ENCODE results near the gene SRGAP2B.
"Not testable (repeated sequence)": the region's sequence is repeated elsewhere in the genome, so short reads cannot be mapped to it uniquely, and the experiment has no call there.

SRGAP2B gene

DNA sequence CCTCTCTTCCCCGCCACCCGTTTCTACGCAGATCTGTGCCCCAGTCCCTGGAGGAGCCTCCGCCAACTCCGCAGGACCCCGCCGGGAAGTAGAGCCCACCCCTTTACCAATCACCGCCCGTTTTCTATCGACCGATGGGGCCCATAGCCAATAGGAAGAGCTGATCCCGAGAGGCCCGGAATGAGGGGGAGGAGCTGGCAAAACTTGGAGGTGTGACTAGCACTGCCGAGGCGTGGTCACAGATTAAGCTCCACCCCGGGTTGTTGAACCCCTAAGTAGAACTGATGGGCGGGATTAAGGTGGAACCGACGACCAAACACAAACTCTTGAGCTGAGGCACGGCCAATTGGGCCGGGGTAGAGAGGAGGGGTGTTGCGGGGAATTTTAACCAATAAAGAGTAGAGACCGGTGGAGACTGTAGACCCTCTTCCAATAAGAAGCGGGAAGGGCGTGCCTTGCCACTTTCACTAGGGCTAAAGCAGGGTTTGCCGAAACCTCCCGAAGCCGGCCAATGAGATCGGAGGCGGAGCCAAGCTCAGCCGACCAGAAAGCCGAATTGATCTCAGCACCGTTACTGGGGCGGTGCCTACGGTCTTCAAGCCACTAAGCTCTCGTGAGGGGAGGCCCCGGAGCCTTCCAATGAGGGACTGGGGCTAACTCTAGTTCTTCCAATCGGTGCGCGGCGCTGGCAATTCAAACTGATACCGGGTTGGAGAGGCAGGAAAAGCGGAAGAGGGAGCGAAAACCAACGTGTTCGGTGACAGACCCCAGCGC is at the start of gene SRGAP2B, which contains the start of gene FAM72D:
SRGAP2B (minus strand) TSS at position 45 of the 774 bp plus-strand sequence. CDS start 2,427 bp downstream, outside the sequence.
FAM72D (plus strand) TSS at position 691 of the 774 bp plus-strand sequence. CDS start 874 bp downstream, outside the sequence.
- not testable (repeated sequence) for DNase-seq

DNA sequence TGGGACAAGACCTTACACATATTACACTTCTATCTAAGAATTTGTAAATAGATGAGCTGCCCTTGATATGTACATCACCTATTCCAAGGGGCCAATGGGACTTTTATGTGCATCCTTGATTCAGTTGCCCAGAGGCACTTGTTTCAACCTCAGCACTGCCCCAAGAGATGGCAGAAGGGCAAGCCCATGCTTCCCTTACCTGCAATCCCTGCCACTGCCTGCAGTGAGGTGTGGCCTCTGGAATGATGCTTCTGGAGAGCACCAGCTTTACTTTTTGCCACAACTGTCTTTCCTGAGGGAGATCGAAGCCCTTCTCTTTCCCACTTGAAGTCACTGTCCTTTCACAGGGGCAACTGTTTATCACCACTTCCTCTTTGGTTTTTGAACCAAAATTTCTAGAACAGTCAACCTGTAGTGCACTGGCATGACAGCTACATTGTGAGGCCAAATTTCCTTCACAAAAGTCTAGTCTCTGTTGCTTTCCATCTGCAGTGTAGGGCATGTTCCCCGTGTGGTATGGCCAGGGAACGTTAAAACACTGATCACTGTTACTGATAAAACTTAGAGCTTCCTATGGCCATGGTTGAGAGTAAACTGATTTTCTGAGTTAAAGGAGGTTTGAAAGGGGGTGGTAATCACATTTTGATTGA is 49.3 kb upstream of the SRGAP2B start:
- DNase-seq: not testable (repeated sequence)

- DNase-seq: not testable (repeated sequence)
Observed at GRCh38 chr1:145140549-145140948, 45.4 kb upstream of the SRGAP2B start.

DNA sequence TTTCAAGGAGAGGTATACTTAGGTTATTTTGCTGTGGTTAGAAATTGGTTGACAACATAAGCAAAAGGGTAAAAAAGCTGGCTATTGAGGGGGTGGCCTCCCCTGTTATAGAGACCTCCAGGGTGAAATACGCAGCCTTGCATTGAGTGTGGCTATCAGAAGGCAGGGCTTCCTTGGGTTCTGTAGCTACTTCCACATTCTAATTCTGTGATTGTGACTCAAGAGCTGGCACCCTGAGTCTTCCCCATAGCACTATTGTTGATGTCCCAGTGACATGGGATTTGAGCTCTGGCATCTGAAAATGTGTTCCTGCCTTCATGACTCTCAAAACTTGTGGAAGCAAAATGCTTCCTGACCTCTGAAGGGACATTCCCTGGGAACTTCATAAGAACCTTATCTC is 39.3 kb upstream of the SRGAP2B start:
- not testable (repeated sequence) for DNase-seq

- DNase-seq: not testable (repeated sequence)
Observed at GRCh38 chr1:145128697-145129469, 33.8 kb upstream of the SRGAP2B start.

- DNase-seq: not testable (repeated sequence)
Observed at GRCh38 chr1:145127144-145127543, 32.0 kb upstream of the SRGAP2B start.

DNA sequence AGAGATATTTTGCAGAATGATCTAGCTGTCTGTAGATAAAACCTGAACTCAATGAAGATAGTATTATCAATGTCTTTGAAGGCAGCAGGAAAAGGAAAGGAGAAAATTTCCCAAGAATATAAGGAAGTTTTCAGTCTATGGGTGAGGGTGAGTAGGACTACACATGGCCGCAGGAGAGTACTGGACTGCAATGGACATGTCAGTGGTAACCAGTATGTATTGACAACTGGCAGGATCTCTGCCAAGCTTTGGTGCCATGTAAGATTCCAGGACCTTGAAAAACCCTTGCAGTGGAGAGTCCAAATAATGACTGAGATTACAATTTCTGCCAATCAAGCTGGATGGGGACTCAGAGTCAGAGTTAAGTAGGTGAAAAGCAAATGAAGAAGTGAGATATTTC is 30.0 kb upstream of the SRGAP2B start:
- DNase-seq: not testable (repeated sequence)

- not testable (repeated sequence) for DNase-seq
Observed at GRCh38 chr1:145123992-145124641, 29.0 kb upstream of the SRGAP2B start.

DNA sequence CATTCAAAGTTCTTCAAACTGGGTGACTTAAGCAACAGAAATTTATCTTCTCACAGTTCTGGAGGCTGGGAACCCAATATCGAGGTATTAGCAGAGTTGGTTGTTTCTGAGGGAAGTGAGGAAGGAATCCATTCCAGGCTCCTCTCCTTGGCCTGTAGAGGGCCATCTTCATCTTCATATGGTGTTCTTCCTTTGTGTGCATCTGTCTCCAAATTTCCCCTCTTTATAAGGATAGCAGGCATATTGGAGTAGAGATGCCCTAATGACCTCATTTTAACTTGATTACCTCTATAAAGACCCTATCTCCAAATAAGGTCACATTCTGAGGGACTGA is 27.9 kb upstream of the SRGAP2B start:
- not testable (repeated sequence) for DNase-seq

GRCh38 chr1:145122344-145123061 is 27.4 kb upstream of the SRGAP2B start:
- DNase-seq: not testable (repeated sequence)

DNA sequence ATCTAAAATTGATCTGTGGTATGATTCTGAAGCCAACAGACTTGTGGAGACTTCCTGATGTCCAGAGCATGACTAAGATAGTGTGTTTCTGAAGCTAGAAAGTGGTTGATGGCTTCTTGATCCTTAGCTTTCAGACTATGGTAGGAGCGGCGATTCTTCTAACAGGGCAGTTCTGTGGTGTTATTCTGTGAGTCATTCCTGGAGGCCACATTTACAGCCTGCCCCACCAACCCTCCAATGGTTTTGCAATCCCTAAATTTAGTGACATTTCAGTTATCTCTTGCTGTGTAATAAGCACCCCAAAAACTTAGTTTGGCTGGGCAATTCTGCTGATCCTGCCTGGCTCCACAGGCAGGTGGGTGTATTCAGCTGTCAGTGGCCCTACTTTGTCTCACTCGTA is 24.7 kb upstream of the SRGAP2B start:
- not testable (repeated sequence) for DNase-seq

- DNase-seq: not testable (repeated sequence)
Observed at GRCh38 chr1:145115587-145116493, 20.7 kb upstream of the SRGAP2B start.

DNA sequence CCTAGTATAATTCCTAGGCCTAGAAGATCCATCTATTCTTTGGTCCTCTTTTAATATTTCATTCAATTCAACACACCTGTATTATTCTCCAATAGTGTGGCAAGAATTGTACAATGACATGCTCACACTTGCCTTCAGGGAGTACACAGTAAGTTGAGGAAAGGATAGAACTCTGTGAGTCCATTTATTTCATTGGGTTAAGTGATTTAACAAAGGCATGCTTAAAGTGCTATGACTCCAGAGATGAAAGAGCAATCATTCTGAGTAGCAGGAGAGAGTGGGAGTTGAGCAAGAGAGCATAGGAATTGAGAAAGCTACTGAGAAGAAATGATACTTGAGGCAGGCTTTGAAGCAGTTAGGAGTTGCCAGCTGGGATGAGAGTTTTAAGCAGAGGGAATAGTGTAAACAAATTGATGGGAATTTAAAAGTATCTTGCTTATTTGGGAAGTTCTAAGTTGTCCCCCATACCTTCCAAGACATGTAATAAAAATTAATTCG is 19.5 kb upstream of the SRGAP2B start:
- DNase-seq: not testable (repeated sequence)

GRCh38 chr1:145112703-145113102 is 17.6 kb upstream of the SRGAP2B start:
- DNase-seq: not testable (repeated sequence)

DNA sequence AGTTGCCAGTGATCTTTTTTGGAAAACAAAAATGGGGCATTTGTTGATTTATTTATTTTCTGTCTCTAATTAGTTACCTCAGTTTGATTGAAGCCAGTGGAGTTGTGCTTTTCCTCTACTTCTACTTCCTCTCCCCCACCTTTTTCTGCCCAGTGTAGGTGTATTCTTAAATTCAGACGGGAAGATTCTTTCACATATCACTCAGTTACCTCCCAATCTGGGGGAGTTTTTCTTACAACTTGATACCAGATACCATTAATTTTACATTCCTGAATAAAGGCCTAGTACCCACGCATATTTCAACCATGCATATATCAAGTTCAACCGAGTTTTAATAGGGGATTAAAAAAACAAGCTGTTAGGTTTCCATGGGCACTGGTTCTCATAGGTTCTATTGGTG is 16.5 kb upstream of the SRGAP2B start:
- not testable (repeated sequence) for DNase-seq

DNA sequence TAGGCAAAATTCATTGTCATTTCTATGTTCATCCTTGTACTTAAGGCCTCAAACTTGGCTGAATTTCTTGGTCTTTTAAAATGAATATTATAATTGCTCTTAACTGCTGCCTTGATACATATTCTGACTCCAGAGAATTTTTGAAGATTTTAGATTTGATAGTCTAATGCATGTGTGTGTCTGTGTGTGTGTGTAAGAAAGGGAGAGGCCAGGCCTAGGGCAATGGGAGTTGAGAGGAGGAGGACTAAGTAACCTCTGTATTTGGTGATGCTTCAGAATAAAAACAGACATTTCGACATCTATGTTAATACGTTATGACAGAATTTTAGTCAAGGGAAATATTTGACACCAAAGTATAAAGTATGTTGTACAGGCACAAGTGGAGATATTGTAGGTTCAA is 8.2 kb upstream of the SRGAP2B start:
- not testable (repeated sequence) for DNase-seq

DNA sequence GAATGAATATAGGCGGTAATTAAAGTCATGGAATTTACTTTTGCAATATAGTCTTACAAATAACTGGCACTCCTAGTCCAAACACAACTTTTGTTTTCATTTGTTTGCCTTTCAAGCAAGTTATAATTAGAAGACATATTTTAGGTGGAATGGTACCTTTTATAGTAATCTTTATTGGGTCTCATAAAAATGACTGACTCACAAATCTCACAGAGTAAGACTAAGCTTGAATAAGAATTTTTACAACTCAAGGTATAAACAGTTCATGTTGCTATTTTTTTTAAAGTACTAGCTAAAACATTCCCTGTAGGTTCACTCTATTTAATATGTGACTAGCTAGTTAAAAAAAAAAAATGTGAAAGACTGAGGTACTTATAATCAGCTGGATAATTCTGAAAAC is 6.6 kb upstream of the SRGAP2B start:
- not testable (repeated sequence) for DNase-seq

DNA sequence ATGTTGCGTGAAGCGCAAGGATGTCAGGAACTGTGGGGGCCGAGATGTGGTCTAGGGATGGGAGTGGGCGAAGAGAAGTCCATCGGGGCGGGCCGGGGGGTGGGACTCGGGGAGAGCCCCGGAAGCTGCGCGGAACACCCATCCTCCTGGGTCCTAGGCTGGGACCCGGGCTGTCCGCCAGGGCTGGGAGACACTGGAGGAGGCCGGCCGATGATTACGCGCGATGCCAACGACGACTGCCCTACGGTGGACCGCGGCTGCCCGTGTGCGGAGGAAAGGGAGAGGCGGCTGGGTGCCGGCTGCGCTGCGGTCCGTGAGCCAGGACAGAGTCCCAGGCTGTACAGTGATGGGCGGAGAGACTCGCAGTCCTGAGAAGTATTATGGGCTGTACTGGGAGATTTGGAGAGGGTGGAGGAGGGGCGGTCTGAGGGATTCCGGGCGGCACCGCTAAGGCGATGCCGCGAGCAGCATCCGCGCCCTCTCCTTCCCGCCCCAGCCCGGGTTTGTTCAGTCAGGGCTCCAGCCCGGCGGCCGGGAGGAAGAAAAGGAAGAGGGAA is 395 bp downstream of the SRGAP2B start:
- not testable (repeated sequence) for DNase-seq

- DNase-seq: not testable (repeated sequence)
Observed at GRCh38 chr1:145093517-145094149, 1.5 kb downstream of the SRGAP2B start.

All from NCI-H146 (cell line).